Fibroblast of pulmonary artery (primary cell): ENCODE data around the gene IGF2R.

ENCODE experiments used
- DNase-seq: peaks from one replicate; pipeline ENCODE4 v3.0.0-alpha.2; 2010; ENCODE audit warnings: low read depth
- H3K4me3 ChIP-seq: replicated peaks from 2 replicates; pipeline ENCODE4 v1.5.1; 2011; ENCODE audit warnings: low read depth, mild to moderate bottlenecking, control low read depth, low read length, moderate library complexity
- CTCF ChIP-seq: IDR thresholded peaks from 2 replicates; pipeline ENCODE4 v1.5.1; 2011; ENCODE audit warnings: mild to moderate bottlenecking, control low read depth, low read length, inconsistent platforms; ENCODE audit errors: missing control alignments

IGF2R gene

GRCh38 chr6:159943101-159943632 lies 25.7 kb upstream of the IGF2R start:
- no peak overlapping the region for H3K4me3 ChIP-seq
- peak; percentile 87 for DNase-seq
- TF ChIP-seq CTCF, result no peak

GRCh38 chr6:159943968-159944598 lies 24.8 kb upstream of the IGF2R start:
- no peak for TF ChIP-seq CTCF
- H3K4me3 ChIP-seq, result no peak overlapping the region
- no peak for DNase-seq

GRCh38 chr6:159945801-159946392 lies 23.0 kb upstream of the IGF2R start:
- no peak overlapping the region for H3K4me3 ChIP-seq
- no peak for TF ChIP-seq CTCF
- DNase-seq, result no peak

- DNase-seq, result no peak
- H3K4me3 ChIP-seq, result no peak overlapping the region
- no peak for TF ChIP-seq CTCF
Observed at GRCh38 chr6:159946912-159947311, 22.0 kb upstream of the IGF2R start.

- no peak for DNase-seq
- TF ChIP-seq CTCF, result no peak
- no peak overlapping the region for H3K4me3 ChIP-seq
Observed at GRCh38 chr6:159948199-159948598, 20.7 kb upstream of the IGF2R start.

GRCh38 chr6:159951772-159952171 lies 17.1 kb upstream of the IGF2R start:
- DNase-seq, result no peak
- H3K4me3 ChIP-seq, result no peak overlapping the region
- TF ChIP-seq CTCF, result no peak
